ENCODE measurements around the gene TSPAN10.

Gene TSPAN10

GRCh38 chr17:81644976-81645952 lies 8.3 kb downstream of the TSPAN10 start:
- H3K4me3 ChIP-seq (ENCODE audit: low read depth, low read length): no peak overlapping the region
- no peak for TF ChIP-seq CTCF (IDR thresholded peaks at IDR 0.05; ENCODE audit: borderline replicate concordance, insufficient read depth, low read depth, low read length)

- TF ChIP-seq CTCF (IDR thresholded peaks at IDR 0.05; ENCODE audit: borderline replicate concordance, insufficient read depth, low read depth, low read length): no peak
- no peak overlapping the region for H3K4me3 ChIP-seq (ENCODE audit: low read depth, low read length)
Measured at GRCh38 chr17:81646869-81647600, 10.0 kb downstream of the TSPAN10 start.

GRCh38 chr17:81647640-81648012 lies 10.6 kb downstream of the TSPAN10 start:
- TF ChIP-seq CTCF (IDR thresholded peaks at IDR 0.05; ENCODE audit: borderline replicate concordance, insufficient read depth, low read depth, low read length): no peak
- no peak overlapping the region for H3K4me3 ChIP-seq (ENCODE audit: low read depth, low read length)

DNA sequence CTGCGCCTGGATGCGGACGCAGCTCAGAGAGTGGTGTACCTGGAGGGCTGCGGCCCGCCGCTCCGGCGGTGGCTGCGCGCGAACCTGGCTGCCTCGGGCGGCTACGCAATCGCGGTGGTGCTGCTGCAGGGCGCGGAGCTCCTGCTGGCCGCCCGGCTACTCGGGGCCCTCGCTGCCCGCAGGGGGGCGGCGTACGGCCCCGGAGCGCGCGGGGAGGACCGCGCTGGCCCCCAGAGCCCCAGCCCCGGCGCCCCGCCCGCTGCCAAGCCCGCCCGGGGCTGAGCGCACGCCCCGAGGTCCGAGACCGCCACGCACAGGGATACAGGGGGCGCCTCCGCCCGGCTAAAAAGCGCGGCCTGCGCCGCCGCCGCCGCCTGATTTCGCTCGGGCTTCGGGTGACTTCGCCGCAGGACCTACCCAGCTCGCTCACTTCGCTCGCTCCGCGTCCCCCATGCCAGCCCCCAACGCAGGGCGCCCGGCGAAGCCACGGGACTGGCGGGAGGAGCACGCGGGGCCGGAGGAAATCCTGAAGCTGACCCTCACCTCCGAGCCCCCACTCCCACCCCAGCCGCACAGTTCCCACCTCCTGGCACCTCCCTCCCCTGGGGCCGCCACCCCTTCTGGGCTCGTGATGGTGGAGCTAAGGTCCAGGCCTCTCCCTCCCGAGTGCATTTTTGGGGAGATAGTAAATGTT lies 11.2 kb downstream of the TSPAN10 start:
- no peak overlapping the region for H3K4me3 ChIP-seq (ENCODE audit: low read depth, low read length)

DNA sequence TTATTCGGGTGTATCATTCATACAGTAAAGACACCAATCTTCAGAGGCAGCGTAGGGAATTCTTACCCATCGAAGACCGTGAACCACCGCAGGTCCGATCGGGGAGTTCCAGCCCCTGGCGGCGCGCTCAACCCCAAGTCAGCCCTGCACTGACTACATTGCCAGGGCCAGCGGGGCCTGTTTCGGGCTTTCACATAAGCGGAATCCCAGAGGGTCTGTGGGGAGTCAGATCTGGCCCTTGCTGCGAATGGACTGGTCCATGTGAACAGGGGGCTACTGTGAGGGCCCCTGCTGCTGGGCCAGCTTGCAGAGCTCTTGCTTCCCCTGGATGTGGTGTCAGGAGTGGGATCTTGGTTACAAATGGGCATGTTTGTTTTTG lies 11.7 kb downstream of the TSPAN10 start:
- TF ChIP-seq CTCF (IDR thresholded peaks at IDR 0.05; ENCODE audit: borderline replicate concordance, insufficient read depth, low read depth, low read length): no peak
- H3K4me3 ChIP-seq (ENCODE audit: low read depth, low read length): no peak overlapping the region

More for the DNA sequence above, 11.2 kb downstream of the TSPAN10 start:
- no peak for TF ChIP-seq CTCF (IDR thresholded peaks at IDR 0.05; ENCODE audit: borderline replicate concordance, insufficient read depth, low read depth, low read length)

DNA sequence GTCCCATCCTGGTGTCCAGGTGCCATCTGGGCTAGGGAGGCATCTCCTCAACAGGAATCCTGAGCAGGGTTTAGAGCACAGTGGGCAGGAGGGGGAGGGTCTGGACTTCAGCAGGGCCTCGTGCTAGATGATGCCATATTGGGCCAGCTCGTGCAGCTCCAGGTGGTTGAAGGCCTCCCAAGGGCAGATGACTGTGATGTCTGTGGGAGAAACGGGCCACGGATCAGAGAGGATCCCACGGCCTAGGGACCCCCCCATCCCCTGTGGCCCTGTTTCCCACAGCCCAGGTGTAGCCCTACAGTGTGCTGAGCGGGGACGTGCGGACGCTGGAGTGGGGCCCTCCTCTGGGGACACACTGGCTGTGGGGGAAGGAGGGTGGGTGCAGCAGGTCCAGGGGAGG lies 14.0 kb downstream of the TSPAN10 start:
- TF ChIP-seq CTCF (IDR thresholded peaks at IDR 0.05; ENCODE audit: borderline replicate concordance, insufficient read depth, low read depth, low read length): no peak
- H3K4me3 ChIP-seq (ENCODE audit: low read depth, low read length): no peak overlapping the region
